ENCODE results near the gene CHST1. TPM values are rescaled to one million over a fixed set of nuclear protein-coding genes. Genes with fewer than 3 reads are reported as not detected.

The CHST1 gene
- total RNA-seq, 2 experiments from 2014 or later, result not detected

GRCh38 chr11:45672593-45672992 lies 7.2 kb upstream of the CHST1 start:
- Histone ChIP-seq H3K9me2 (ENCODE audit: insufficient read depth, low read length) (no peaks in the 10 kb centered on the region), H3K36me3 (ENCODE audit: insufficient read depth, low read length) (no peaks in the 10 kb centered on the region), H3K9me3 (ENCODE audit: low read length) (no peaks in the 10 kb centered on the region), H4K20me1 (ENCODE audit: insufficient read depth, low read length) (no peaks in the 10 kb centered on the region), H3K4me1 (ENCODE audit: insufficient read depth, low read length, poor library complexity, severe bottlenecking) (no peaks in the 10 kb centered on the region), H2AFZ (ENCODE audit: low read length) (no peak overlapping the region), H3K27ac (ENCODE audit: low read depth, low read length, poor library complexity, severe bottlenecking) (no peak overlapping the region), H3K4me2 (ENCODE audit: low read length) (no peak overlapping the region), H3K4me3 (ENCODE audit: low read depth, low read length, poor library complexity, severe bottlenecking) (no peak overlapping the region), H3K79me2 (ENCODE audit: insufficient read depth, low read depth, low read length) (no peaks in the 10 kb centered on the region)
- intact Hi-C loops (cut with micrococcal nuclease; ENCODE audit: unreplicated experiment), result no loop called here
- POLR2A ChIA-PET, result no interaction called here
- TF ChIP-seq EZH2phosphoT487 (IDR thresholded peaks at IDR 0.05; ENCODE audit: borderline replicate concordance, low read depth, low read length) (no peak), CTCF (conservative IDR thresholded peaks at IDR 0.05; ENCODE audit: low read length) (no peak)
- DNase-seq (ENCODE audit: low spot score), result no peak
- CTCF ChIA-PET (ENCODE audit: unreplicated experiment), result no interaction called here
- BruUV-seq (replicated peaks), result no TSS peak

- DNase-seq (ENCODE audit: low spot score), result no peak
- H3K79me2 ChIP-seq (ENCODE audit: insufficient read depth, low read depth, low read length), result no peaks in the 10 kb centered on the region
- H3K27ac ChIP-seq (ENCODE audit: low read depth, low read length, poor library complexity, severe bottlenecking), result no peak overlapping the region
- no peak overlapping the region for H2AFZ ChIP-seq (ENCODE audit: low read length)
- no peaks in the 10 kb centered on the region for H3K4me1 ChIP-seq (ENCODE audit: insufficient read depth, low read length, poor library complexity, severe bottlenecking)
- no TSS peak for BruUV-seq (replicated peaks)
- H3K9me3 ChIP-seq (ENCODE audit: low read length), result no peaks in the 10 kb centered on the region
- H3K4me2 ChIP-seq (ENCODE audit: low read length), result no peak overlapping the region
- no peaks in the 10 kb centered on the region for H4K20me1 ChIP-seq (ENCODE audit: insufficient read depth, low read length)
- no peaks in the 10 kb centered on the region for H3K36me3 ChIP-seq (ENCODE audit: insufficient read depth, low read length)
- POLR2A ChIA-PET, result no interaction called here
- no peak for TF ChIP-seq CTCF (conservative IDR thresholded peaks at IDR 0.05; ENCODE audit: low read length)
- TF ChIP-seq EZH2phosphoT487 (IDR thresholded peaks at IDR 0.05; ENCODE audit: borderline replicate concordance, low read depth, low read length), result no peak
- H3K9me2 ChIP-seq (ENCODE audit: insufficient read depth, low read length), result no peaks in the 10 kb centered on the region
- intact Hi-C loops (cut with micrococcal nuclease; ENCODE audit: unreplicated experiment), result no loop called here
- CTCF ChIA-PET (ENCODE audit: unreplicated experiment), result no interaction called here
- no peak overlapping the region for H3K4me3 ChIP-seq (ENCODE audit: low read depth, low read length, poor library complexity, severe bottlenecking)
These were observed 6.1 kb upstream of the CHST1 start for GRCh38 chr11:45671246-45672171.

All from OCI-LY7 (cell line).